T-cell (primary cell): ENCODE measurements around the gene ARMCX5. TPM values are rescaled to one million over a fixed set of nuclear protein-coding genes. Genes with fewer than 3 reads are reported as not detected.
A peak's percentile ranks its signal among the peaks of the same experiment; 100 is the strongest.

ENCODE experiments used
- ATAC-seq, 4 experiments: fragments of 200-7000 bp in 3 of 4; fragments of 150-1000 bp in 1 of 4; cut with Tn5 transposase; replicated peaks in 1 of 4; 1 replicate in 3 of 4; 2 replicates in 1 of 4; pipeline ENCODE4 v1.10.0; 2021; ENCODE audit warnings: moderate library complexity in 3 of 4, mild to moderate bottlenecking in 2 of 4, moderate number of reproducible peaks in 1 of 4
- CTCF ChIA-PET, 2 donors: fragments of 300-600 bp; sonication (Branson Sonifier 250); formaldehyde crosslinking; loops; one replicate each; lab custom pipeline; 2022; ENCODE audit warnings: antibody characterized with exemption in 2 of 2; lab: Charles Lee
- POLR2A ChIA-PET, 2 donors: fragments of 300-600 bp; sonication (Branson Sonifier 250); formaldehyde crosslinking; loops; one replicate each; lab custom pipeline; 2022; ENCODE audit warnings: antibody characterized with exemption in 2 of 2; lab: Charles Lee
- DNase-seq, 35 experiments: peaks; one replicate each; pipeline versions ENCODE4 v3.0.0 to v3.0.0-alpha.2; 2013 to 2023
- H3K27ac ChIP-seq: one replicate; pipeline ENCODE4 v1.5.1; 2013; ENCODE audit warnings: low read length
- H3K27me3 ChIP-seq, 2 experiments: replicated peaks in 1 of 2; 1 replicate in 1 of 2; 2 replicates in 1 of 2; pipeline versions ENCODE4 v1.6.1 to v1.7.0; 2013; ENCODE audit warnings: low read length in 1 of 2, mixed read lengths in 1 of 2; ENCODE audit not compliant: control insufficient read depth in 2 of 2, insufficient read depth in 2 of 2; ENCODE audit errors: extremely low read depth in 1 of 2
- H3K36me3 ChIP-seq, 2 donors: 1 replicate in 1 of 2; 2 replicates in 1 of 2; pipeline versions ENCODE4 v1.6.1 to v1.7.0; 2013; ENCODE audit warnings: low read length in 1 of 2; ENCODE audit not compliant: control insufficient read depth in 2 of 2, insufficient read depth in 1 of 2; ENCODE audit errors: extremely low read depth in 1 of 2
- H3K4me1 ChIP-seq, 2 experiments: 1 replicate in 1 of 2; 2 replicates in 1 of 2; pipeline versions ENCODE4 v1.6.1 to v1.7.0; 2013; ENCODE audit warnings: low read length in 2 of 2, mixed read lengths in 1 of 2; ENCODE audit not compliant: insufficient read depth in 2 of 2, control insufficient read depth in 1 of 2; ENCODE audit errors: extremely low read depth in 1 of 2
- H3K4me3 ChIP-seq, 2 donors: 1 replicate in 1 of 2; 2 replicates in 1 of 2; pipeline versions ENCODE4 v1.5.1 to v1.7.0; 2013; ENCODE audit warnings: mild to moderate bottlenecking in 2 of 2, low read length in 1 of 2, moderate library complexity in 1 of 2; ENCODE audit not compliant: control insufficient read depth in 1 of 2; ENCODE audit errors: extremely low read depth in 1 of 2
- H3K9me3 ChIP-seq: 2 replicates; pipeline ENCODE4 v1.7.0; 2013
- H3K27ac Mint-ChIP-seq, 2 donors: one replicate each; pipeline ENCODE4 v1.8.0; 2020 to 2021; ENCODE audit warnings: mild to moderate bottlenecking in 2 of 2, mixed read lengths in 2 of 2
- H3K27me3 Mint-ChIP-seq, 2 donors: one replicate each; pipeline ENCODE4 v1.8.0; 2021 to 2022; ENCODE audit warnings: mixed read lengths in 2 of 2
- H3K36me3 Mint-ChIP-seq: one replicate; pipeline ENCODE4 v1.8.0; 2021; ENCODE audit warnings: mixed read lengths
- H3K4me1 Mint-ChIP-seq, 3 donors: one replicate each; pipeline ENCODE4 v1.8.0; 2020 to 2022; ENCODE audit warnings: mixed read lengths in 3 of 3, mild to moderate bottlenecking in 1 of 3
- H3K4me3 Mint-ChIP-seq, 3 donors: one replicate each; pipeline ENCODE4 v1.8.0; 2020 to 2022; ENCODE audit warnings: mild to moderate bottlenecking in 3 of 3, mixed read lengths in 3 of 3, moderate library complexity in 3 of 3
- H3K9me3 Mint-ChIP-seq, 3 donors: one replicate each; pipeline ENCODE4 v1.8.0; 2020 to 2022; ENCODE audit warnings: mixed read lengths in 3 of 3
- WGBS: methylation state at CpG from one replicate; pipeline ENCODE4 v1.1.5; 2013; ENCODE audit warnings: missing lambda C conversion rate; ENCODE audit not compliant: insufficient coverage; 5-methylcytosine and 5-hydroxymethylcytosine counted together
- total RNA-seq, 35 experiments: library from RNA in 6 of 35; stranded (reverse) in 6 of 35; fragments of 120-200 nt in 1 of 35; gene quantifications; one replicate each; pipeline versions ENCODE4 v1.2.1 to v1.2.4 and lab custom pipeline; 2013 to 2026

The ARMCX5 gene
- total RNA-seq, 5 donors from 2014 or later (not counting 1 experiment from before 2014, with no cell fraction given), result 10.5 to 14.4 (median 12.1) TPM

- Mint-ChIP-seq H3K27ac (peak overlapping the region; percentile 99), H3K9me3 (no peaks in the 10 kb centered on the region), H3K27me3 (peaks cover 0 to 12% of the 10 kb centered on the region in 2 donors), H3K4me3 (peak overlapping the region; percentile 91 to 99 (median 95)), H3K4me1 (peaks cover 34 to 55% (median 37%) of the 10 kb centered on the region in 3 donors), H3K36me3 (peaks cover 7% of the 10 kb centered on the region)
- peak overlapping the region; percentile 82 for H3K27ac ChIP-seq
- no peak for DNase-seq
- peaks cover 2 to 7% of the 10 kb centered on the region in 2 experiments for H3K4me1 ChIP-seq
- H3K27me3 ChIP-seq, result no peaks in the 10 kb centered on the region
- H3K9me3 ChIP-seq, result no peaks in the 10 kb centered on the region
- ATAC-seq, result peak; percentile 2 to 17 (median 5)
- H3K36me3 ChIP-seq, result no peaks in the 10 kb centered on the region
- WGBS, result no CpG with 5 or more reads among the region's 6 CpGs
- peak overlapping the region; percentile 52 to 80 for H3K4me3 ChIP-seq
- ChIA-PET CTCF (interaction anchor here in 1 of 2 donors (0.5 kb wide), 1 partner anchor 582 kb away, joined by 3 read pairs; no protein-coding TSS in a partner anchor), POLR2A (interaction anchor here (0.5 to 1.0 kb wide), 5 partner anchors 15 to 1511 kb away, joined by 3 to 8 read pairs (median 3); no protein-coding TSS in a partner anchor)
These were observed 750 bp downstream of the ARMCX5 start for GRCh38 chrX:102599951-102600579.

GRCh38 chrX:102604327-102604726 lies 5.0 kb downstream of the ARMCX5 start:
- H3K27ac Mint-ChIP-seq, result no peak overlapping the region
- POLR2A ChIA-PET, result interaction anchor here in 1 of 2 donors (1.0 kb wide), 1 partner anchor 56 kb away, joined by 3 read pairs; no protein-coding TSS in a partner anchor

GRCh38 chrX:102606115-102606514 lies 6.8 kb downstream of the ARMCX5 start:
- whole genome bisulfite sequencing, result no CpG with 5 or more reads among the region's 1 CpG
- no peak overlapping the region for H3K27ac Mint-ChIP-seq
- H3K9me3 Mint-ChIP-seq, result no peaks in the 10 kb centered on the region
- ChIA-PET POLR2A (no interaction called here), CTCF (no interaction called here)
- Histone ChIP-seq H3K4me3 (no peak overlapping the region), H3K27me3 (no peaks in the 10 kb centered on the region), H3K4me1 (no peaks in the 10 kb centered on the region), H3K36me3 (peaks cover 0 to 5% of the 10 kb centered on the region in 2 donors), H3K27ac (no peak overlapping the region), H3K9me3 (no peaks in the 10 kb centered on the region)
- H3K4me1 Mint-ChIP-seq, result peaks cover 39 to 64% (median 41%) of the 10 kb centered on the region in 3 donors
- DNase-seq (no peak), ATAC-seq (no peak)
- H3K36me3 Mint-ChIP-seq, result peaks cover 39% of the 10 kb centered on the region
- no peaks in the 10 kb centered on the region for H3K27me3 Mint-ChIP-seq
- H3K4me3 Mint-ChIP-seq, result no peak overlapping the region

More at GRCh38 chrX:102604327-102604726, 5.0 kb downstream of the ARMCX5 start:
- H3K27me3 Mint-ChIP-seq, result no peaks in the 10 kb centered on the region
- H3K4me3 Mint-ChIP-seq, result no peak overlapping the region
- H3K36me3 Mint-ChIP-seq, result peaks cover 24% of the 10 kb centered on the region
- Histone ChIP-seq H3K36me3 (peaks cover 0 to 2% of the 10 kb centered on the region in 2 donors), H3K4me1 (no peaks in the 10 kb centered on the region), H3K27me3 (no peaks in the 10 kb centered on the region), H3K27ac (no peak overlapping the region), H3K9me3 (no peaks in the 10 kb centered on the region), H3K4me3 (no peak overlapping the region)
- CTCF ChIA-PET, result no interaction called here
- WGBS, result no CpG with 5 or more reads among the region's 1 CpG
- peaks cover 47 to 71% (median 48%) of the 10 kb centered on the region in 3 donors for H3K4me1 Mint-ChIP-seq
- ATAC-seq (no peak), DNase-seq (no peak)
- H3K9me3 Mint-ChIP-seq, result no peaks in the 10 kb centered on the region

DNA sequence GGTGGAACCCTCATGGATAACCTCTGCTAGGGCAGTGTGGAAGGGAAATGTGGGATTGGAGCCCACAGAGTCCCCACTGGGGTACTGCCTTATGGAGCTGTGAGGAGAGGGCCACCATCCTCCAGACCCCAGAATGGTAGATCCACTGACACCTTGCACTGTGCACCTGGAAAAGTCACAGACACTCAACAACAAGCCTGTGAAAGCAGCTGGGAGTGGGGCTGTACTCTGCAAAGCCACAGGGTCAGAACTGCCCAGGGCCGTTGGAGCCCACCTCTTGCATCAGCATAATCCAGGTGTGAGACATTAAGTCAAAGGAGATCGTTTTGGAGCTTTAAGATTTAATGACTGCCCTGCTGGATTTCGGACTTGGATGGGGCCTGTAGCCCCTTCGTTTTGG lies 11.6 kb downstream of the ARMCX5 start:
- Mint-ChIP-seq H3K27me3 (no peaks in the 10 kb centered on the region), H3K4me1 (peaks cover 31 to 42% (median 31%) of the 10 kb centered on the region in 3 donors), H3K36me3 (peaks cover 56% of the 10 kb centered on the region), H3K4me3 (no peak overlapping the region), H3K9me3 (no peaks in the 10 kb centered on the region), H3K27ac (no peak overlapping the region)
- POLR2A ChIA-PET, result no interaction called here
- Histone ChIP-seq H3K36me3 (peaks cover 0 to 5% of the 10 kb centered on the region in 2 donors), H3K27ac (no peak overlapping the region), H3K27me3 (no peaks in the 10 kb centered on the region), H3K4me3 (no peak overlapping the region), H3K4me1 (no peaks in the 10 kb centered on the region), H3K9me3 (no peaks in the 10 kb centered on the region)
- no CpG with 5 or more reads among the region's 4 CpGs for WGBS
- ATAC-seq (no peak), DNase-seq (no peak)
- CTCF ChIA-PET, result no interaction called here

DNA sequence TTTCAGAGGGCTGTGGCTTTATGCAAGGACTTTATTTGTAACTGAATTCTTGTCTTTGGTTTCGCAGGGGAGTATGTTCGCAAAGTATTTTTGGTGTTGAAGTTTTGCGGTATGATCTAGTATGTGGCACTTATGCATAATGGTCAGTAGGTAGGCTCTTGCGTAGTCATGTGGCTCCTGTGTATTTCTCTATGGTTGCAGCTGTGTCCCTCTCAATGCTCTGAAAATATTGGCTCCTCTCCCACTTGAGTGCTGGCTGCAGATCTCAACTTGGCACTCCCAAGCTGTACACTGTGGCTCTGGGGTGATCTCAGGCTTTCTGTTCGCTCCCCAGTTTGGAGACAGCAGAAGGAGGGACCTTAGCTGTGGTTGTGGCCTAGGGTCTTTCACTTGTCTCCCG lies 24.8 kb downstream of the ARMCX5 start:
- Mint-ChIP-seq H3K36me3 (peaks cover 62% of the 10 kb centered on the region), H3K4me1 (peaks cover 0 to 30% (median 22%) of the 10 kb centered on the region in 3 donors), H3K9me3 (peaks cover 0 to 9% (median 5%) of the 10 kb centered on the region in 3 donors), H3K4me3 (no peak overlapping the region), H3K27me3 (peaks cover 0 to 8% of the 10 kb centered on the region in 2 donors), H3K27ac (no peak overlapping the region)
- Histone ChIP-seq H3K4me1 (peaks cover 0 to 2% of the 10 kb centered on the region in 2 experiments), H3K27ac (no peak overlapping the region), H3K36me3 (no peaks in the 10 kb centered on the region), H3K9me3 (no peaks in the 10 kb centered on the region), H3K4me3 (no peak overlapping the region), H3K27me3 (no peaks in the 10 kb centered on the region)
- ATAC-seq (no peak), DNase-seq (no peak)
- WGBS, result 29% methylated on average over 3 of the region's 6 CpGs
- ChIA-PET CTCF (no interaction called here), POLR2A (no interaction called here)

GRCh38 chrX:102627640-102628039 lies 28.3 kb downstream of the ARMCX5 start:
- Histone ChIP-seq H3K27ac (no peak overlapping the region), H3K4me3 (no peak overlapping the region), H3K36me3 (no peaks in the 10 kb centered on the region), H3K4me1 (peaks cover 0 to 2% of the 10 kb centered on the region in 2 experiments), H3K27me3 (no peaks in the 10 kb centered on the region), H3K9me3 (no peaks in the 10 kb centered on the region)
- ATAC-seq (no peak), DNase-seq (peak in 1 of 35 experiments; percentile 13)
- no peaks in the 10 kb centered on the region for H3K9me3 Mint-ChIP-seq
- ChIA-PET CTCF (interaction anchor here in 1 of 2 donors (1.2 kb wide), 1 partner anchor 13 kb away, joined by 3 read pairs; no protein-coding TSS in a partner anchor), POLR2A (no interaction called here)
- no peak overlapping the region for H3K27ac Mint-ChIP-seq
- peaks cover 0 to 11% of the 10 kb centered on the region in 2 donors for H3K27me3 Mint-ChIP-seq
- peaks cover 0 to 25% (median 18%) of the 10 kb centered on the region in 3 donors for H3K4me1 Mint-ChIP-seq
- H3K36me3 Mint-ChIP-seq, result peaks cover 34% of the 10 kb centered on the region
- no peak overlapping the region for H3K4me3 Mint-ChIP-seq
- no CpG with 5 or more reads among the region's 1 CpG for WGBS
